PC-9 (cell line): ENCODE measurements around the gene AMH. TPM values are rescaled to one million over a fixed set of nuclear protein-coding genes. Genes with fewer than 3 reads are reported as not detected.
A peak's percentile ranks its signal among the peaks of the same experiment; 100 is the strongest.

Experiments used
- BruUV-seq: library from RNA; stranded (reverse); fragments of 400-500 nt; replicated peaks from 2 replicates; lab custom pipeline; 2021; lab: Mats Ljungman, UMichigan
- CTCF ChIA-PET: fragments of 300-600 bp; sonication (Branson Sonifier 250); formaldehyde crosslinking; loops from one replicate; lab custom pipeline; 2022; ENCODE audit warnings: antibody characterized with exemption; lab: Charles Lee
- POLR2A ChIA-PET: fragments of 300-600 bp; sonication (Branson Sonifier 250); formaldehyde crosslinking; loops from one replicate; lab custom pipeline; 2022; ENCODE audit warnings: antibody characterized with exemption; ENCODE audit not compliant: unreplicated experiment; lab: Charles Lee
- DNase-seq, 2 experiments: peaks; one replicate each; pipeline versions ENCODE4 v3.0.0 to v3.0.0-alpha.2; 2015 to 2022; ENCODE audit warnings: mixed read lengths in 1 of 2
- H2AFZ ChIP-seq: fragments of 200-600 bp; sonication (generic); 2 replicates; pipeline ENCODE4 v1.8.1; 2017; ENCODE audit warnings: antibody characterized with exemption
- H3F3A ChIP-seq: fragments of 200-600 bp; sonication (generic); 2 replicates; pipeline ENCODE4 v1.8.1; 2017; ENCODE audit warnings: antibody characterized with exemption, mild to moderate bottlenecking, low read depth; ENCODE audit not compliant: insufficient read depth
- H3K27ac ChIP-seq: fragments of 200-600 bp; sonication (generic); 2 replicates; pipeline ENCODE4 v1.6.1; 2016; ENCODE audit warnings: mixed run types
- H3K27me3 ChIP-seq: fragments of 200-600 bp; sonication (generic); 2 replicates; pipeline ENCODE4 v1.6.1; 2016; ENCODE audit warnings: low read depth, mixed run types; ENCODE audit not compliant: insufficient read depth
- H3K36me3 ChIP-seq: fragments of 200-600 bp; sonication (generic); 2 replicates; pipeline ENCODE4 v1.6.1; 2016; ENCODE audit warnings: low read depth, mixed run types
- H3K4me1 ChIP-seq: fragments of 200-600 bp; sonication (generic); replicated peaks from 2 replicates; pipeline ENCODE4 v1.6.1; 2016; ENCODE audit warnings: mixed run types; ENCODE audit not compliant: insufficient read depth
- H3K4me2 ChIP-seq: fragments of 200-600 bp; sonication (generic); 2 replicates; pipeline ENCODE4 v1.6.1; 2017; ENCODE audit warnings: mixed run types
- H3K4me3 ChIP-seq: fragments of 200-600 bp; sonication (generic); 2 replicates; pipeline ENCODE4 v1.6.1; 2016; ENCODE audit warnings: mixed run types
- H3K79me2 ChIP-seq: fragments of 200-600 bp; sonication (generic); 2 replicates; pipeline ENCODE4 v1.6.1; 2017; ENCODE audit warnings: low read depth, mixed run types
- H3K9me2 ChIP-seq: fragments of 200-600 bp; sonication (generic); 2 replicates; pipeline ENCODE4 v1.8.1; 2017; ENCODE audit warnings: mild to moderate bottlenecking; ENCODE audit not compliant: insufficient read depth
- H3K9me3 ChIP-seq: fragments of 200-600 bp; sonication (generic); 2 replicates; pipeline ENCODE4 v1.8.1; 2016; ENCODE audit warnings: low read depth; ENCODE audit not compliant: insufficient read depth
- H4K20me1 ChIP-seq: fragments of 200-600 bp; sonication (generic); 2 replicates; pipeline ENCODE4 v1.8.1; 2017; ENCODE audit not compliant: insufficient read depth
- EZH2 ChIP-seq: fragments of 200-600 bp; sonication (generic); IDR thresholded peaks from 2 replicates; pipeline ENCODE4 v1.8.0; 2017; ENCODE audit warnings: antibody characterized with exemption, low read depth
- intact Hi-C: fragments of 100-400 bp; cut with micrococcal nuclease; formaldehyde crosslinking; loops from one replicate; pipeline ENCODE4 v1.10.0; 2022; ENCODE audit not compliant: unreplicated experiment
- total RNA-seq: library from RNA; stranded (reverse); gene quantifications from 2 replicates; pipeline ENCODE4 v1.2.3, GENCODE V29; 2021
- TF ChIP-seq, protein P1 (sequence below): fragments of 200-600 bp; sonication (generic); conservative IDR thresholded peaks from 2 replicates; pipeline ENCODE4 v1.6.1; 2017; ENCODE audit warnings: mixed run types, antibody characterized with exemption, mild to moderate bottlenecking, moderate library complexity

The AMH gene
- total RNA-seq, 1 experiment from 2014 or later = 8.1 TPM

DNA sequence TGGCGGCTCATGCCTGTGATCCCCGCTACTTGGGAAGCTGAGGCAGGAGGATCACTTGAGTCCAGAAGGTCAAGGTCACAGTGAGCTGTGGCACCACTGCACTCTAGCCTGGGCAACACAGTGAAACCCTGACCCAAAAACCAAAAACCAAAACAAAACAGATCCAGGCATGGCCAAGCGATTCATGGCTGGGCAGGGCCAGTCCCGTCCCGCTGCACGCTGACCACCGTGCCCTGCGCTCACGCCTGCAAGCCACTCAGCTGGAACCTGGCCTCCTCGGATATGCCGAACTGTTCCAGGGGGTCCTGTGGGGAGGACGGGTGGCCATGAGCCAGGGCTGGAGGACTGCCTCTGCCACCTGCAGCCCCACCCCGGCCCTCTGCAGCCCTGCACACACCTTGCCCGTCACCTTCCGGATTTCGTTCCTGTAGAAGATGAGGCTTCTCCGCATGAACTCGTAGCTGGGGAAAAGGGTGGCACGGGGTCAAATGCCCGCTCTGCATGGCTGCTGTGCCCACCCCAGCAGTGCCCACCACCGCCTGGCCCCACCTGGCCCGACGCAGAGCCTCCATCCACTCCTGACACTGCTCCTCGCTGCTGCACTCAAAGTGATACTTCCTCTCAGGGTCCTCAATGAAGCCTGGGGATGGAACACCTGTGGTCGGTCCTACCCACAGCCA, 15.4 kb upstream of the AMH start:
- peaks cover 15% of the 10 kb centered on the region for H4K20me1 ChIP-seq
- TF ChIP-seq EZH2 = no peak
- TF ChIP-seq, protein P1, sequence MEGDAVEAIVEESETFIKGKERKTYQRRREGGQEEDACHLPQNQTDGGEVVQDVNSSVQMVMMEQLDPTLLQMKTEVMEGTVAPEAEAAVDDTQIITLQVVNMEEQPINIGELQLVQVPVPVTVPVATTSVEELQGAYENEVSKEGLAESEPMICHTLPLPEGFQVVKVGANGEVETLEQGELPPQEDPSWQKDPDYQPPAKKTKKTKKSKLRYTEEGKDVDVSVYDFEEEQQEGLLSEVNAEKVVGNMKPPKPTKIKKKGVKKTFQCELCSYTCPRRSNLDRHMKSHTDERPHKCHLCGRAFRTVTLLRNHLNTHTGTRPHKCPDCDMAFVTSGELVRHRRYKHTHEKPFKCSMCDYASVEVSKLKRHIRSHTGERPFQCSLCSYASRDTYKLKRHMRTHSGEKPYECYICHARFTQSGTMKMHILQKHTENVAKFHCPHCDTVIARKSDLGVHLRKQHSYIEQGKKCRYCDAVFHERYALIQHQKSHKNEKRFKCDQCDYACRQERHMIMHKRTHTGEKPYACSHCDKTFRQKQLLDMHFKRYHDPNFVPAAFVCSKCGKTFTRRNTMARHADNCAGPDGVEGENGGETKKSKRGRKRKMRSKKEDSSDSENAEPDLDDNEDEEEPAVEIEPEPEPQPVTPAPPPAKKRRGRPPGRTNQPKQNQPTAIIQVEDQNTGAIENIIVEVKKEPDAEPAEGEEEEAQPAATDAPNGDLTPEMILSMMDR = no peak
- no peak for DNase-seq
- intact Hi-C loops = loop anchor here (10.0 kb wide), 1 partner anchor 231 kb away; no protein-coding TSS in a partner anchor
- no peak overlapping the region for H3K4me2 ChIP-seq
- ChIA-PET POLR2A (no interaction called here), CTCF (interaction anchor here (0.7 kb wide), 1 partner anchor 1395 kb away, joined by 3 read pairs; no protein-coding TSS in a partner anchor)
- no peaks in the 10 kb centered on the region for H3K27me3 ChIP-seq
- H3K4me1 ChIP-seq = peaks cover 13% of the 10 kb centered on the region
- H3K36me3 ChIP-seq = no peaks in the 10 kb centered on the region
- H3K9me2 ChIP-seq = no peaks in the 10 kb centered on the region
- H3F3A ChIP-seq = peaks cover 8% of the 10 kb centered on the region; the same call in 1 of the 2 replicates
- BruUV-seq = no TSS peak
- H2AFZ ChIP-seq = no peak overlapping the region
- H3K27ac ChIP-seq = no peak overlapping the region
- peaks cover 45% of the 10 kb centered on the region for H3K79me2 ChIP-seq
- H3K9me3 ChIP-seq = no peaks in the 10 kb centered on the region
- H3K4me3 ChIP-seq = no peak overlapping the region

- H3K27me3 ChIP-seq = no peaks in the 10 kb centered on the region
- no peak overlapping the region for H2AFZ ChIP-seq
- H3K9me3 ChIP-seq = no peaks in the 10 kb centered on the region
- no peaks in the 10 kb centered on the region for H3K9me2 ChIP-seq
- DNase-seq = peak in 1 of 2 experiments; percentile 11
- TF ChIP-seq, protein P1 = no peak
- no peak for TF ChIP-seq EZH2
- peaks cover 28% of the 10 kb centered on the region for H4K20me1 ChIP-seq
- H3K4me3 ChIP-seq = peak overlapping the region; percentile 82
- intact Hi-C loops = loop anchor here (10.0 kb wide), 1 partner anchor 230 kb away; no protein-coding TSS in a partner anchor
- ChIA-PET POLR2A (no interaction called here), CTCF (interaction anchor here (0.6 kb wide), 1 partner anchor 79 kb away, joined by 4 read pairs; no protein-coding TSS in a partner anchor)
- H3K4me2 ChIP-seq = peak overlapping the region; percentile 93
- peaks cover 57% of the 10 kb centered on the region for H3K79me2 ChIP-seq
- H3K4me1 ChIP-seq = peaks cover 15% of the 10 kb centered on the region
- H3K36me3 ChIP-seq = no peaks in the 10 kb centered on the region
- peaks cover 9% of the 10 kb centered on the region; the same call in 1 of the 2 replicates for H3F3A ChIP-seq
- BruUV-seq = no TSS peak
- no peak overlapping the region for H3K27ac ChIP-seq
Observed at GRCh38 chr19:2234996-2235380, 14.1 kb upstream of the AMH start.

- peaks cover 62% of the 10 kb centered on the region for H3K79me2 ChIP-seq
- H3K9me2 ChIP-seq = no peaks in the 10 kb centered on the region
- peak overlapping the region; percentile 82 for H3K4me3 ChIP-seq
- intact Hi-C loops = loop anchor here (1.0 to 10.0 kb wide), 3 partner anchors 79 to 229 kb away; no protein-coding TSS in a partner anchor
- no TSS peak for BruUV-seq
- POLR2A ChIA-PET = interaction anchor here (0.6 to 0.7 kb wide), 2 partner anchors 85 to 240 kb away, joined by 3 to 4 read pairs; partner anchors contain the start of gene GADD45B
- H4K20me1 ChIP-seq = peaks cover 33% of the 10 kb centered on the region
- peaks cover 15% of the 10 kb centered on the region for H3K4me1 ChIP-seq
- peaks cover 9% of the 10 kb centered on the region; the same call in 1 of the 2 replicates for H3F3A ChIP-seq
- H2AFZ ChIP-seq = peak overlapping the region; percentile 67; the same call in 1 of the 2 replicates
- H3K9me3 ChIP-seq = no peaks in the 10 kb centered on the region
- H3K27me3 ChIP-seq = no peaks in the 10 kb centered on the region
- H3K4me2 ChIP-seq = peak overlapping the region; percentile 93
- H3K36me3 ChIP-seq = no peaks in the 10 kb centered on the region
- CTCF ChIA-PET = interaction anchor here (0.6 kb wide), 1 partner anchor 79 kb away, joined by 4 read pairs; no protein-coding TSS in a partner anchor
- no peak overlapping the region for H3K27ac ChIP-seq
- peak in 1 of 2 experiments; percentile 9 for DNase-seq
- TF ChIP-seq EZH2 = no peak
- TF ChIP-seq, protein P1 = no peak
Observed at GRCh38 chr19:2235381-2236063, 13.6 kb upstream of the AMH start.
